Activated CD8-positive, alpha-beta memory T cell treated with anti-CD3 and anti-CD28 coated beads for 1 hour (primary cell): ENCODE data around the gene MARCHF9.

ENCODE experiments used
- DNase-seq, 2 donors: peaks; one replicate each; pipeline ENCODE4 v3.0.0-alpha.2; 2020; ENCODE audit warnings: low read depth in 1 of 2; ENCODE audit errors: extremely low read depth in 1 of 2

MARCHF9 gene

DNA sequence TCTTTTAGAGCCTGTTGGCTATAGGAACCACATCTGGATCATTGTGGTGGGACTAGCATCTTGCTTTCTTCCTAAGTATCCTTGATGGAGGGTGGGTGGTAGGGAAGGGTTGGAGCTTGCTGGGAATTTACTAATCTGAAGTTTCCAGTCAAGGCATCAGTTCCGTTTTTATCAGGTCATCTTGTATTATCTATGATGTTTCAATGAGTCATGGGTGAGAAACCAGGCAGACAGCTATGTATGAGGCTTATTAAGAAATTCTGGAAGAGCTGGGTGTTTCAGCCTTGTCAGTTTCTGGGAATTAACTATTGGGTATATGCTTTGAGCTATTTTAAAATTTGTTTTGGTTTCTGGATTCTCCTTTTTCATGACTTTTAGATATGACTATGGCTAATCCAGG is 39.0 kb downstream of the MARCHF9 start:
- no peak for DNase-seq

DNA sequence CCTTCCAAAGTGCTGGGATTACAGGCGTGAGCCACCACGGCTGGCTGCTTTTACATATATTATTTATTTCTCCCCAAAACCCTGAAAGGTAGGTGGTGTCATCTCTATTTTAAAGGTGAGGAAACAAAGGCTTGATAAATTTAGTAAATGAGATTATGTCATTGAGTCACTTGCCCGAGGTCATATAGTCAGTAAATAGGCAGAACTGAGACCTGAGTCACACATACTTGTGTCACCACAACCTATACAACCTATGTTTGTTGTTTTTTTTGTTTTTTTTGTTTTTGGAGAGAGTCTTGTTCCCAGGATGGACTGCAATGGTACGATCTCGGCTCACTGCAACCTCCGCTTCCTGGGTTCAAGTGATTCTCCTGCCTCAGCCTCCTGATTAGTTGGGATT is 40.5 kb downstream of the MARCHF9 start:
- DNase-seq = no peak

GRCh38 chr12:57796996-57797395 is 42.1 kb downstream of the MARCHF9 start:
- no peak for DNase-seq

DNA sequence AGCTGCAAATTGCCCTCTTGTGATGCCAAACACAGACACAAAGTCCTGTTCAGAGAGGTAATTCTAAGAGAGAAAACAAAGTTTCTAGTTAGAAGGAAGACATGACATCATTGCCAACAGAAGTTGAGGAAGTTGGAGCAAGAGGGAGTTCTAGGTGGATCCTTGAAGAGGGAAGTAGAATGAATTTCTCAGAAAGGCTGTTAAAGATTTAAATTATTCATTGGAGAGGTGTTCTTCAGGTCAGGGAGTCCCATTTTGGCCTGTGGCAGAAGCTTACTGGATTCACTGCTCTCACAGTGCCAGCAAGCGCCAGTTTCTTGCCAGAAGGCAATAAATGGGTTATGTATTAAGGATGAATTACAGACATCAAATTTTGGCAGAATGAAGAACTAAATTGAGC is 43.0 kb downstream of the MARCHF9 start:
- no peak for DNase-seq

GRCh38 chr12:57800965-57801364 is 46.1 kb downstream of the MARCHF9 start:
- DNase-seq = no peak

DNA sequence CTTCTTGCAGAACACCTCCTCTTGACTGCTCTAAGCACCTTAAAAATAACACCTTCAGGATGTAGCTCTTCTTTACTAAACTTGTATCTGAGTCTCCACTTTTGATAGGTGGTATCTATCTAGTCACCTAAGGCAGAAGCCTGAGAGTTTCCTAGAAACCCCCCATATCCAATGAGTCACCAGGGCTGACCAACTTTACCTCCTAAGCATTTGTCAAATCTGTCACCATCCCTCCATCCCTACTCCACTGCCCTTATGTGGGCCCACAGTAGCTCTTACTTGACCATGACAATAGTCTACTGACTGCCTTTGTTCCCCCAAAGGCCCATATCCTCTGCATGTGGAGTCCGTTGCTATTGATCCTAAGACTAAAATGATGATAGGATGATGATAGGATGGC is 47.7 kb downstream of the MARCHF9 start:
- no peak for DNase-seq

- peak in 1 of 2 donors; percentile 5 for DNase-seq
Observed at GRCh38 chr12:57803319-57803893, 48.5 kb downstream of the MARCHF9 start.

DNA sequence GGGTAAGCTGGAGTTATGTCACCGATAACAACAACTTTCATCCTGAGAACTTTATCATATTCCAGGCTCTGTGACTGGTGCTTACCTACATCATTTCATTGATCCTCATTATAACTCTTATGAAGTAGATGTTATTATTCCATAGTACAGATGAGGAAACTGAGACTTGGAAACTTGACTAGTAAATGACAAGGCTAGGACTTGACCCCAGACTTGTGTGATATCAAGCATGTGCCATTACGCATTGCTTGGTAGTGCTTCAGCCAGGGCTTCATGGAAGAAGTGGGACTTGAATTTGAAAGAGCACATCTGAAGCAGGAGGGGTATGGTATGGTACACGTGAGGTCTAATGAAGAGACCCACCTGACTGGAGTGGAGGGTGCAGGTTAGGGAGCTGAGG is 51.8 kb downstream of the MARCHF9 start:
- no peak for DNase-seq

GRCh38 chr12:57807285-57807684 is 52.4 kb downstream of the MARCHF9 start:
- no peak for DNase-seq

DNA sequence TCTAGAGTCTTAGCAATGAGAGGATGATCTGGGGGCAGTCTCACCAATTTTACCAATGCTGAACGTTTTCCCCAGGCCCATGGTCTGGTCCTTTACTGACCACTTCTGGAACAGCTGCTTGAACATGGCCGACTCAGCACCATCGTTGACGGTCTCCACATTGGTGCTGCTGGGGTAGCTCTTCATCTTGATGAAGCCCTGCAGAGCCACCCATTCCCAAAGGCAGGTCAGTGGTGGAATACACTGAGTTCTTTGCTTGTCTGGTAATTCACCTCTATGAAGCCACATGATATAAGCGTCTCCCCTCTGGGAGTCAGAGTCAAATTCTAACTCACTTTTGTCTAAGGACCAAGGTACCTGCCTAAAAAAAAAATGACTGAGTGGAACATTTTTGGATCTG is 53.4 kb downstream of the MARCHF9 start:
- DNase-seq = no peak

DNA sequence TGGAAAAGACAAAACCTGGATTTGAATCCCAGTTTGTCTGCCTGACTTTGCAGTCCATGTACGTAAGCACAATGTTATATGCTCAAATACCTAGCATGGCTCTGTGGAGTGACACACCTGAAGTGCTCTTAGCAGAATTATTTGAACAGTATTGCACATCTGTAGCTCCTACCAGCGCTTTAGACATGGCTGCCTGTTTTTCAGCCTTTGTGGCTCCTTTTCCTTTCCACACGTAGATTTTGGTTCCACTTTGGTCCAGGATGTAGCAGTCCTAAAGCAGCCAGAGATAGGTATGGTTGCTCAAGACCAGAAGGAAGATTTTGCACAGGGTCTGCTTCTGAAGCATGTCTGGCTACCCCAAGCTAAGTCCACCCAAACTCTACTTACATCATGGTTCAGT is 54.5 kb downstream of the MARCHF9 start:
- DNase-seq = no peak
